PC-3 (cell line): ENCODE results near the gene RAI14. TPM values are rescaled to one million over a fixed set of nuclear protein-coding genes. Genes with fewer than 3 reads are reported as not detected.

Source experiments
- ATAC-seq: fragments of 200-7000 bp; cut with Tn5 transposase; 2 replicates; pipeline ENCODE4 v1.9.1; 2020; ENCODE audit warnings: mild to moderate bottlenecking, moderate library complexity
- BruUV-seq: library from RNA; stranded (reverse); fragments of 400-500 nt; replicated peaks from 2 replicates; lab custom pipeline; 2021; lab: Mats Ljungman, UMichigan
- CTCF ChIA-PET: fragments of 300-600 bp; sonication (Branson Sonifier 250); formaldehyde crosslinking; loops from one replicate; lab custom pipeline; 2022; ENCODE audit warnings: antibody characterized with exemption; lab: Charles Lee
- POLR2A ChIA-PET: fragments of 300-600 bp; sonication (Branson Sonifier 250); formaldehyde crosslinking; loops from one replicate; lab custom pipeline; 2022; ENCODE audit warnings: antibody characterized with exemption; ENCODE audit not compliant: unreplicated experiment; lab: Charles Lee
- DNase-seq: peaks from one replicate; pipeline ENCODE4 v3.0.0-alpha.2; 2015
- H2AFZ ChIP-seq: fragments of 300-600 bp; sonication (generic); 2 replicates; pipeline ENCODE4 v1.6.0; 2016; ENCODE audit warnings: antibody characterized with exemption, low read length
- H3F3A ChIP-seq: fragments of 300-600 bp; sonication (generic); one replicate; pipeline ENCODE4 v1.6.0; 2017; ENCODE audit warnings: antibody characterized with exemption, low read length, control low read depth, mild to moderate bottlenecking; ENCODE audit not compliant: unreplicated experiment
- H3K27ac ChIP-seq: fragments of 300-600 bp; sonication (generic); 2 replicates; pipeline ENCODE4 v1.5.1; 2016; ENCODE audit warnings: mild to moderate bottlenecking, low read length
- H3K27me3 ChIP-seq: fragments of 300-600 bp; sonication (generic); 2 replicates; pipeline ENCODE4 v1.6.1; 2016; ENCODE audit warnings: low read length, mixed read lengths
- H3K36me3 ChIP-seq: fragments of 300-600 bp; sonication (generic); 2 replicates; pipeline ENCODE4 v1.6.1; 2016; ENCODE audit warnings: low read depth, mixed run types, low read length, mixed read lengths
- H3K4me1 ChIP-seq: fragments of 300-600 bp; sonication (generic); 2 replicates; pipeline ENCODE4 v1.5.1; 2016; ENCODE audit warnings: low read length; ENCODE audit not compliant: insufficient read depth
- H3K4me2 ChIP-seq: fragments of 300-600 bp; sonication (generic); 2 replicates; pipeline ENCODE4 v1.6.0; 2016; ENCODE audit warnings: low read length
- H3K4me3 ChIP-seq: fragments of 300-600 bp; sonication (generic); 2 replicates; pipeline ENCODE4 v1.5.1; 2016; ENCODE audit warnings: mild to moderate bottlenecking, low read length, mixed read lengths
- H3K79me2 ChIP-seq: fragments of 300-600 bp; sonication (generic); 2 replicates; pipeline ENCODE4 v1.6.1; 2017; ENCODE audit warnings: low read length, mixed read lengths
- H3K9ac ChIP-seq: fragments of 300-600 bp; sonication (generic); 2 replicates; pipeline ENCODE4 v1.6.0; 2016; ENCODE audit warnings: mild to moderate bottlenecking, low read length
- H3K9me2 ChIP-seq: fragments of 300-600 bp; sonication (generic); replicated peaks from 2 replicates; pipeline ENCODE4 v1.6.1; 2016; ENCODE audit warnings: mixed run types, low read length, mixed read lengths
- H3K9me3 ChIP-seq: fragments of 300-600 bp; sonication (generic); 2 replicates; pipeline ENCODE4 v1.6.1; 2016; ENCODE audit warnings: low read length, mixed read lengths
- H4K20me1 ChIP-seq: fragments of 300-600 bp; sonication (generic); 2 replicates; pipeline ENCODE4 v1.6.1; 2016; ENCODE audit warnings: low read length, mixed read lengths
- EZH2 ChIP-seq: fragments of 300-600 bp; sonication (generic); IDR thresholded peaks from one replicate; pipeline ENCODE4 v1.6.1; 2017; ENCODE audit warnings: antibody characterized with exemption, mild to moderate bottlenecking, low read length; ENCODE audit not compliant: unreplicated experiment
- EZH2phosphoT487 ChIP-seq: fragments of 300-600 bp; sonication (generic); IDR thresholded peaks from 2 replicates; pipeline ENCODE4 v1.6.1; 2018; ENCODE audit warnings: mild to moderate bottlenecking, antibody characterized with exemption, low read length, borderline replicate concordance
- intact Hi-C: fragments of 100-400 bp; cut with micrococcal nuclease; formaldehyde crosslinking; loops from 2 replicates; pipeline ENCODE4 v1.9.0; 2023
- total RNA-seq: library from RNA; depleted of rRNA; stranded (reverse); fragments of >200 nt; gene quantifications from 2 replicates; pipeline ENCODE4 v1.2.3, GENCODE V29; 2014
- TF ChIP-seq, protein P1 (sequence below): fragments of 300-600 bp; sonication (generic); conservative IDR thresholded peaks from 2 replicates; pipeline ENCODE4 v1.5.1; 2017; ENCODE audit warnings: antibody characterized with exemption, low read depth, mild to moderate bottlenecking, low read length

RAI14 gene
- total RNA-seq, 1 experiment from 2014 or later = 73.5 TPM

DNA sequence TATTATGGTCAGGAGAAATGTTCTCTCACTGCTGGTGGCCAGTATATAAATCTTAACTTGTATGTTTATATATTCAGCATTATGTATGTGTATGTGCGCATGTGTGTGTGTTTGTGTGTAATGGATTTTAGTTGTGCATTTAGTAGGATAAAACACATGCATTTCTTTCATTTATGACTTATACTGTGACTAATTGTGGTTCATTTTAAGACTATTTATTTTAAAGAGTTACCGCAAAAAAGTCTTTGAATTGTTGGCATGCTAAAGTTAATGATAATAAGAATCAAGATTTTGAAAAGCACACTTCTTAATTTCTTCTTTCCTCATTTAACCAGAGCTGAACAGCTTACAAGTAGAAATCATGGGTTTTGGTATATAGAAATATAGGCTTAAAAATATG, 60.9 kb downstream of the RAI14 start:
- Histone ChIP-seq H2AFZ (no peak overlapping the region), H3K79me2 (peaks cover 63% of the 10 kb centered on the region), H3K27ac (peak overlapping the region; percentile 99), H3K36me3 (peaks cover 24% of the 10 kb centered on the region), H3K9ac (peak overlapping the region; percentile 92), H3K27me3 (no peaks in the 10 kb centered on the region), H3K9me2 (no peaks in the 10 kb centered on the region), H3K4me2 (peak overlapping the region; percentile 81), H3K4me3 (peak overlapping the region; percentile 48; the same call in 1 of the 2 replicates), H3K9me3 (no peaks in the 10 kb centered on the region), H3K4me1 (peaks cover 51% of the 10 kb centered on the region), H3F3A (peaks cover 4% of the 10 kb centered on the region), H4K20me1 (no peaks in the 10 kb centered on the region)
- ATAC-seq (peak; percentile 37), DNase-seq (peak; percentile 77)
- TF ChIP-seq EZH2 (no peak), EZH2phosphoT487 (no peak)
- TF ChIP-seq, protein P1, sequence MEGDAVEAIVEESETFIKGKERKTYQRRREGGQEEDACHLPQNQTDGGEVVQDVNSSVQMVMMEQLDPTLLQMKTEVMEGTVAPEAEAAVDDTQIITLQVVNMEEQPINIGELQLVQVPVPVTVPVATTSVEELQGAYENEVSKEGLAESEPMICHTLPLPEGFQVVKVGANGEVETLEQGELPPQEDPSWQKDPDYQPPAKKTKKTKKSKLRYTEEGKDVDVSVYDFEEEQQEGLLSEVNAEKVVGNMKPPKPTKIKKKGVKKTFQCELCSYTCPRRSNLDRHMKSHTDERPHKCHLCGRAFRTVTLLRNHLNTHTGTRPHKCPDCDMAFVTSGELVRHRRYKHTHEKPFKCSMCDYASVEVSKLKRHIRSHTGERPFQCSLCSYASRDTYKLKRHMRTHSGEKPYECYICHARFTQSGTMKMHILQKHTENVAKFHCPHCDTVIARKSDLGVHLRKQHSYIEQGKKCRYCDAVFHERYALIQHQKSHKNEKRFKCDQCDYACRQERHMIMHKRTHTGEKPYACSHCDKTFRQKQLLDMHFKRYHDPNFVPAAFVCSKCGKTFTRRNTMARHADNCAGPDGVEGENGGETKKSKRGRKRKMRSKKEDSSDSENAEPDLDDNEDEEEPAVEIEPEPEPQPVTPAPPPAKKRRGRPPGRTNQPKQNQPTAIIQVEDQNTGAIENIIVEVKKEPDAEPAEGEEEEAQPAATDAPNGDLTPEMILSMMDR = no peak
- BruUV-seq = no TSS peak
- intact Hi-C loops = loop anchor here (1.0 to 10.0 kb wide), 8 partner anchors 33 to 712 kb away; partner anchors contain the start of gene AMACR
- CTCF ChIA-PET = no interaction called here
- POLR2A ChIA-PET = interaction anchor here (1.6 kb wide), 1 partner anchor 131 kb away, joined by 11 read pairs; no protein-coding TSS in a partner anchor

DNA sequence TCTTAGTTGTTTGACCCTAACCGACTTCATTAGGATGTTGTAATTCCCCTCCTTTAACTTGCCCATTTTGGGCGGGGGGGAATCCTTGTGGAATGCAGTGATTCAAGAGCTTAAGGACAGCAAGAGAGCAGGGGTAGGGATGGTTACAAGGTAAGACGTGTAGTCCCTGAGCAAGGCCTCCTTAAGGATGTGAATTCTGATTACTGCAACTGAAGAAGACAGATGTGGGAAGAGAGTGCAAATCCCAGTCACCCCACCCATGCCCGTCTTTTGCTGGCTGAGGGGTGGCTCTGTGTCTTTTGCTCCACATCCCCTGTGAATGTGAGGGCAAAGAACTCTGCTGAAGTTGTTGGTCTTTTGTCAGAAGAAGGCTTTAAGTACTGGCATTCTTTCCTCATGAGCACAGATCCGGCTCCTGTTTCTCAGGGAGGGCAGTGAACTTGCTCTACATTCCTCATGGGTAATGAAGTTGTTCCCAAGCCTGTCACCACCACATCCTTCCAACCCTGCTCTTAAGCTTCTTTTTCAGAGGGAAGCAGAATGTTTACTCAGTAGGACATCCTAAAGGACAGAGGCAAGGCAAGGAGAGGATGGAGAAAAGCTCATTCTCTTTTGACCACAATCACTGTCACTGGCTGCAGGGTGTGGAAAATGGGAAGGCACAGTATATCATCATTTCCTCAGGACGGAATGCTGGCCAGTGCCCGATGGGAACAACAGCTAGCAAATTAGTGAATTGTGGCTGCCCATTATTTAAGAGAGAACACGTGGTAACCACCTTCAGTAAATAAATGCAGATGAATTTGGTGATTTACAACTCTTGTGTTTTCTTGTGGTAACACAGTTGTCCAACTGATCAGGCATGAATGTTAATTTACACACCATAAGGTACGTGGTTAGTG, 61.5 kb downstream of the RAI14 start:
- Histone ChIP-seq H3K4me1 (peaks cover 51% of the 10 kb centered on the region), H3K27me3 (no peaks in the 10 kb centered on the region), H3K27ac (peak overlapping the region; percentile 99), H3K36me3 (peaks cover 17% of the 10 kb centered on the region), H3F3A (peaks cover 4% of the 10 kb centered on the region), H3K79me2 (peaks cover 62% of the 10 kb centered on the region), H3K9ac (peak overlapping the region; percentile 92), H3K9me2 (no peaks in the 10 kb centered on the region), H2AFZ (no peak overlapping the region), H3K4me2 (peak overlapping the region; percentile 81), H3K9me3 (no peaks in the 10 kb centered on the region), H4K20me1 (no peaks in the 10 kb centered on the region), H3K4me3 (peak overlapping the region; percentile 48; the same call in 1 of the 2 replicates)
- POLR2A ChIA-PET = interaction anchor here (0.5 to 1.6 kb wide), 9 partner anchors 14 to 218 kb away, joined by 3 to 11 read pairs (median 4); partner anchors contain the start of gene RAI14
- peak; percentile 97 for DNase-seq
- intact Hi-C loops = loop anchor here (1.0 to 10.0 kb wide), 8 partner anchors 33 to 713 kb away; partner anchors contain the start of gene AMACR
- BruUV-seq = TSS peak; percentile 68
- ATAC-seq = peak; percentile 88
- TF ChIP-seq, protein P1 = no peak
- TF ChIP-seq EZH2phosphoT487 (no peak), EZH2 (no peak)
- CTCF ChIA-PET = interaction anchor here (0.6 to 1.0 kb wide), 2 partner anchors 31 to 232 kb away, joined by 5 read pairs; no protein-coding TSS in a partner anchor
